ENCODE data around the gene GAS2. TPM values are rescaled to one million over a fixed set of nuclear protein-coding genes. Genes with fewer than 3 reads are reported as not detected.

GAS2 gene
- total and polyA plus RNA-seq, 2 of the 4 experiments (the other 2 are of a cell fraction) = 0.51 to 0.90 TPM

DNA sequence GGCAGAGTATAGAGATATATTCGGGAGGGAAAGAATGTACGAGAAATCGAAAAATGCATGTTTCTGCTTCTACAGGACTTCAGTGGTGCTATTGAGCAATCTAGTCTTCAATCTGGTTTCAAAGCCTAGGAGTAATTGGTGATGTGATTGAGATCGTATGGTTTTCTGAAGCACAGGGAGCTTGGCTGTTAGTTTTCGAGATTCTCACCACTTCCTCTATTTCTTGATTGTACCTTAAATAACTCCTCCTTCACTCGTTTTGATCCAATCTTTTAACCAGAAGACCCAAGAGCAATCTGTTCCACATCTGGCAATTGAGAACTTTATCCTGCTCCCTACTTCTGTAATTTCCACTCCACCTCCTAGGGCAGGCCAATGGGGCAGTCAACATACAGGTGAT, 193.3 kb downstream of the GAS2 start:
- H3K9me1 ChIP-seq (ENCODE audit: insufficient read depth, low read length) = no peaks in the 10 kb centered on the region
- H3K4me2 ChIP-seq (ENCODE audit: low read depth, low read length) = no peak overlapping the region
- H4K91ac ChIP-seq (ENCODE audit: insufficient read depth, low read depth, low read length) = no peak overlapping the region
- intact Hi-C loops (cut with micrococcal nuclease) (no loop called here), in situ Hi-C loops (cut with MboI; ENCODE audit: low sequenced_read_pairs) (no loop called here), dilution Hi-C loops (cut with HindIII; ENCODE audit: low sequenced_read_pairs, unreplicated experiment) (no loop called here)
- H3K36me3 ChIP-seq (ENCODE audit: control insufficient read depth, insufficient read depth, low read length) = no peaks in the 10 kb centered on the region
- ChIA-PET POLR2A (ENCODE audit: unreplicated experiment) (no interaction called here), CTCF (no interaction called here)
- no peaks in the 10 kb centered on the region for H3K27me3 ChIP-seq (ENCODE audit: control insufficient read depth, insufficient read depth, low read length)
- no peak overlapping the region for H2AK9ac ChIP-seq (replicated peaks; ENCODE audit: low read depth, low read length, poor library complexity)
- no peak overlapping the region for H2BK20ac ChIP-seq (ENCODE audit: low read depth, low read length)
- H3K4me1 ChIP-seq (ENCODE audit: control insufficient read depth, insufficient read depth, low read length) = no peaks in the 10 kb centered on the region
- BruUV-seq (replicated peaks) = no TSS peak
- H4K20me1 ChIP-seq (ENCODE audit: insufficient read depth, low read length) = no peaks in the 10 kb centered on the region
- ATAC-seq (ENCODE audit: low read depth) (no peak), DNase-seq (no peak)
- no peak overlapping the region for H2BK5ac ChIP-seq (ENCODE audit: low read depth, low read length, poor library complexity, severe bottlenecking)
- no peak overlapping the region for H3K27ac ChIP-seq (ENCODE audit: insufficient read depth, low read length)
- H2BK120ac ChIP-seq (ENCODE audit: low read depth, low read length) = no peak overlapping the region
- no peak overlapping the region for H3K56ac ChIP-seq (ENCODE audit: extremely low read depth, insufficient read depth, low read length)
- H2AK5ac ChIP-seq (ENCODE audit: low read depth, low read length) = no peak overlapping the region
- H3K9me3 ChIP-seq (ENCODE audit: control insufficient read depth, insufficient read depth, low read length) = no peaks in the 10 kb centered on the region
- H3K79me1 ChIP-seq (ENCODE audit: low read depth in 1 of 2, low read length in 2 of 2) = no peaks in the 10 kb centered on the region
- H3K14ac ChIP-seq (replicated peaks; ENCODE audit: low read depth, low read length) = no peak overlapping the region
- TF ChIP-seq, protein P1, sequence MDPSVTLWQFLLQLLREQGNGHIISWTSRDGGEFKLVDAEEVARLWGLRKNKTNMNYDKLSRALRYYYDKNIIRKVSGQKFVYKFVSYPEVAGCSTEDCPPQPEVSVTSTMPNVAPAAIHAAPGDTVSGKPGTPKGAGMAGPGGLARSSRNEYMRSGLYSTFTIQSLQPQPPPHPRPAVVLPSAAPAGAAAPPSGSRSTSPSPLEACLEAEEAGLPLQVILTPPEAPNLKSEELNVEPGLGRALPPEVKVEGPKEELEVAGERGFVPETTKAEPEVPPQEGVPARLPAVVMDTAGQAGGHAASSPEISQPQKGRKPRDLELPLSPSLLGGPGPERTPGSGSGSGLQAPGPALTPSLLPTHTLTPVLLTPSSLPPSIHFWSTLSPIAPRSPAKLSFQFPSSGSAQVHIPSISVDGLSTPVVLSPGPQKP (IDR thresholded peaks at IDR 0.05; ENCODE audit: borderline replicate concordance, low read depth, low read length) = no peak
- TF ChIP-seq MAZ (IDR thresholded peaks at IDR 0.05; ENCODE audit: borderline replicate concordance, low read depth, low read length) (no peak), SMC3 (IDR thresholded peaks at IDR 0.05; ENCODE audit: low read depth, low read length) (no peak), CTCF (conservative IDR thresholded peaks at IDR 0.05; ENCODE audit: low read depth, low read length) (no peak), CEBPB (IDR thresholded peaks at IDR 0.05; ENCODE audit: low read depth, low read length) (no peak), MXI1 (IDR thresholded peaks at IDR 0.05; ENCODE audit: borderline replicate concordance, low read depth, low read length) (no peak), BHLHE40 (IDR thresholded peaks at IDR 0.05; ENCODE audit: low read depth, low read length) (no peak), RFX5 (IDR thresholded peaks at IDR 0.05; ENCODE audit: low read depth, low read length) (no peak), RCOR1 (IDR thresholded peaks at IDR 0.05; ENCODE audit: insufficient replicate concordance, low read length) (no peak), CHD1 (IDR thresholded peaks at IDR 0.05; ENCODE audit: low read depth, low read length) (no peak), POLR2A (IDR thresholded peaks at IDR 0.05; ENCODE audit: low read depth, low read length) (no peak), FOS (IDR thresholded peaks at IDR 0.05; ENCODE audit: low read depth, low read length) (no peak), NFE2L2 (IDR thresholded peaks at IDR 0.05; ENCODE audit: low read depth, low read length) (no peak), MAFK (IDR thresholded peaks at IDR 0.05; ENCODE audit: low read depth, low read length) (no peak), RAD21 (IDR thresholded peaks at IDR 0.05; ENCODE audit: low read length) (no peak)
- TF ChIP-seq, protein P2, sequence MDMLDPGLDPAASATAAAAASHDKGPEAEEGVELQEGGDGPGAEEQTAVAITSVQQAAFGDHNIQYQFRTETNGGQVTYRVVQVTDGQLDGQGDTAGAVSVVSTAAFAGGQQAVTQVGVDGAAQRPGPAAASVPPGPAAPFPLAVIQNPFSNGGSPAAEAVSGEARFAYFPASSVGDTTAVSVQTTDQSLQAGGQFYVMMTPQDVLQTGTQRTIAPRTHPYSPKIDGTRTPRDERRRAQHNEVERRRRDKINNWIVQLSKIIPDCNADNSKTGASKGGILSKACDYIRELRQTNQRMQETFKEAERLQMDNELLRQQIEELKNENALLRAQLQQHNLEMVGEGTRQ (IDR thresholded peaks at IDR 0.05; ENCODE audit: low read depth, low read length) = no peak
- H3K23ac ChIP-seq (ENCODE audit: low read depth, low read length) = no peak overlapping the region
- H4K5ac ChIP-seq (ENCODE audit: low read depth, low read length) = no peak overlapping the region
- WGBS, 2 experiments (ENCODE audit: extremely low coverage in 2 of 2, insufficient read length in 1 of 2) = 100% methylated on average over 2 of the region's 6 CpGs; no CpG with 5 or more reads in 1 of the 2 experiments
- no peak overlapping the region for H2AFZ ChIP-seq (replicated peaks; ENCODE audit: low read length, poor library complexity)
- H3K9ac ChIP-seq (ENCODE audit: low read depth, low read length) = no peak overlapping the region
- H4K8ac ChIP-seq (ENCODE audit: low read depth in 2 of 2, low read length in 2 of 2) = no peak overlapping the region
- H2BK15ac ChIP-seq (ENCODE audit: low read depth, low read length) = no peak overlapping the region
- H3K4ac ChIP-seq (ENCODE audit: low read depth, low read length) = no peak overlapping the region
- H3K18ac ChIP-seq (ENCODE audit: low read depth, low read length) = no peak overlapping the region
- no peak overlapping the region for H3K4me3 ChIP-seq (ENCODE audit: insufficient read depth, low read depth, low read length)

Data from IMR-90 (cell line).